ENCODE data around the gene ARL14EPL. TPM values are rescaled to one million over a fixed set of nuclear protein-coding genes. Genes with fewer than 3 reads are reported as not detected.

Gene ARL14EPL
- polyA plus RNA-seq (2013): 0.03 TPM

GRCh38 chr5:116032094-116032517 lies at the start of gene ARL14EPL:
TSS of gene ARL14EPL (plus strand) at chr5:116032472. CDS start at chr5:116051466, 18,994 bp downstream.
- POLR2A ChIA-PET: no interaction called here
- CTCF ChIA-PET: no interaction called here
- Histone ChIP-seq H3K27me3 (replicated peaks in 2 of 5; ENCODE audit: control insufficient read depth in 4 of 5, insufficient read depth in 5 of 5, low read length in 4 of 5) (no peaks in the 10 kb centered on the region), H3K36me3 (ENCODE audit: control insufficient read depth in 4 of 4, insufficient read depth in 4 of 4, low read length in 3 of 4) (no peaks in the 10 kb centered on the region), H3K9me3 (ENCODE audit: control extremely low read depth in 1 of 5, control insufficient read depth in 4 of 5, insufficient read depth in 2 of 5, low read depth in 1 of 5, low read length in 4 of 5) (no peaks in the 10 kb centered on the region), H3K27ac (ENCODE audit: insufficient read depth in 1 of 2, low read depth in 1 of 2, low read length in 2 of 2, poor library complexity in 1 of 2, severe bottlenecking in 2 of 2) (no peak within 1 kb of the TSS), H3K4me3 (ENCODE audit: control insufficient read depth in 1 of 7, extremely low read depth in 1 of 7, insufficient read depth in 4 of 7, low read depth in 2 of 7, low read length in 6 of 7) (no peak within 1 kb of the TSS), H3K4me1 (ENCODE audit: control extremely low read depth in 1 of 4, control insufficient read depth in 4 of 4, insufficient read depth in 4 of 4, low read length in 3 of 4) (peaks cover 0 to 5% (median 2%) of the 10 kb centered on the region in 4 experiments)
- WGBS (ENCODE audit: insufficient coverage): 72% methylated on average over 6 of the region's 9 CpGs
- peak in 2 of 3 donors; percentile 48 to 71 for DNase-seq

- H3K27ac ChIP-seq (ENCODE audit: insufficient read depth in 1 of 2, low read depth in 1 of 2, low read length in 2 of 2, poor library complexity in 1 of 2, severe bottlenecking in 2 of 2): no peak overlapping the region
- ChIA-PET POLR2A (no interaction called here), CTCF (no interaction called here)
- 100% methylated on average over 1 of the region's 1 CpG for WGBS (ENCODE audit: insufficient coverage)
- H3K36me3 ChIP-seq (ENCODE audit: control insufficient read depth in 4 of 4, insufficient read depth in 4 of 4, low read length in 3 of 4): no peaks in the 10 kb centered on the region
- DNase-seq: no peak
- peaks cover 0 to 4% (median 0%) of the 10 kb centered on the region in 5 experiments for H3K27me3 ChIP-seq (replicated peaks in 2 of 5; ENCODE audit: control insufficient read depth in 4 of 5, insufficient read depth in 5 of 5, low read length in 4 of 5)
- H3K4me1 ChIP-seq (ENCODE audit: control extremely low read depth in 1 of 4, control insufficient read depth in 4 of 4, insufficient read depth in 4 of 4, low read length in 3 of 4): no peaks in the 10 kb centered on the region
- no peak overlapping the region for H3K4me3 ChIP-seq (ENCODE audit: control insufficient read depth in 1 of 7, extremely low read depth in 1 of 7, insufficient read depth in 4 of 7, low read depth in 2 of 7, low read length in 6 of 7)
- no peaks in the 10 kb centered on the region for H3K9me3 ChIP-seq (ENCODE audit: control extremely low read depth in 1 of 5, control insufficient read depth in 4 of 5, insufficient read depth in 2 of 5, low read depth in 1 of 5, low read length in 4 of 5)
These were observed 48.8 kb upstream of the ARL14EPL start for GRCh38 chr5:115983519-115983918.

DNA sequence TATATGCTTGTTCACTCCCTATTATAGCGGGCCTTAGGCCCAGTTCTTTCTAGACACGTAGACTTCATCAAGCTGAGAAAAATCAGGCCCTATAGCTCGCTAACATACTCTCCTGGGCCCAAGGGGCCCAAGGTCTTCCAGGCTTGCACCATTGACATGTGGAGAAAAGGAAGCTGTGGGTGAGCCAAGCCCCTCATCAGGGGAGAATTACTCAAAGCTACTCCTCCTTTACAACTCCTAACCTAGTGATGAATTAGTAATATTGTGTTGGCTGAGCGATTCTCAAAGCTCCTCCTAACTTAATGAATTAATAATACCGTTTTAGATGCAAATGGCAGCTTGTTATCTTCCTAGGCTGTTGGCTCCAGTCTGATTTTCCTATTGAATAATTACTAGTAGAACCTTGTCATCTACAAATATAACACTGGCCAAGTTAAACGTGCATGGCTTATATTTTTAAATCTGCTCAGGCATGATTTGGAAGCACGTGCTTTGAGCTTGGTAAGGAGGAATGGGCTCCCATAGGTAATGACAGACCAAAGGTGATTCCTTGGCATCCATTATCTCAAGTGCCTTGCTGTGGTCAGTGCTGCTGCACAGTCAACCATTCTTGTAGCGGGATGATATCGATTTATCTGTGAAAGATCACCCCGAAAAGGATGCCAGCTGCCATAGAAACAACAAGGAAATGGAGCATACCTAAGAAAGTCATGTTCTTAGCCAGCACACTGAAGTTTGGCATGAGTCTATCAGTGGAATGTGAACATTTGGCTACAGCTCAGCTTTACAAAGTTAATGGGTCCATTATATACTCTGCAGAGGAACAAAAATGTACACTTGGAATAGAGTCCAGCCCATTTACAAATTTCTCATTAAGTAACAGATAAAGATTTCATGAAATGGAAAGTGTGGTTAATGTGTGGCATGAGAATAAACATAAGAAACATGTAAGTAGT lies 46.2 kb upstream of the ARL14EPL start:
- Histone ChIP-seq H3K36me3 (ENCODE audit: control insufficient read depth in 4 of 4, insufficient read depth in 4 of 4, low read length in 3 of 4) (no peaks in the 10 kb centered on the region), H3K4me1 (ENCODE audit: control extremely low read depth in 1 of 4, control insufficient read depth in 4 of 4, insufficient read depth in 4 of 4, low read length in 3 of 4) (no peaks in the 10 kb centered on the region), H3K9me3 (ENCODE audit: control extremely low read depth in 1 of 5, control insufficient read depth in 4 of 5, insufficient read depth in 2 of 5, low read depth in 1 of 5, low read length in 4 of 5) (no peaks in the 10 kb centered on the region), H3K4me3 (ENCODE audit: control insufficient read depth in 1 of 7, extremely low read depth in 1 of 7, insufficient read depth in 4 of 7, low read depth in 2 of 7, low read length in 6 of 7) (no peak overlapping the region), H3K27ac (ENCODE audit: insufficient read depth in 1 of 2, low read depth in 1 of 2, low read length in 2 of 2, poor library complexity in 1 of 2, severe bottlenecking in 2 of 2) (no peak overlapping the region), H3K27me3 (replicated peaks in 2 of 5; ENCODE audit: control insufficient read depth in 4 of 5, insufficient read depth in 5 of 5, low read length in 4 of 5) (peaks cover 0 to 3% (median 0%) of the 10 kb centered on the region in 5 experiments)
- ChIA-PET POLR2A (no interaction called here), CTCF (interaction anchor here (1.1 kb wide), 1 partner anchor 15 kb away, joined by 3 read pairs; no protein-coding TSS in a partner anchor)
- DNase-seq: no peak
- WGBS (ENCODE audit: insufficient coverage): 97% methylated on average over 8 of the region's 10 CpGs

DNA sequence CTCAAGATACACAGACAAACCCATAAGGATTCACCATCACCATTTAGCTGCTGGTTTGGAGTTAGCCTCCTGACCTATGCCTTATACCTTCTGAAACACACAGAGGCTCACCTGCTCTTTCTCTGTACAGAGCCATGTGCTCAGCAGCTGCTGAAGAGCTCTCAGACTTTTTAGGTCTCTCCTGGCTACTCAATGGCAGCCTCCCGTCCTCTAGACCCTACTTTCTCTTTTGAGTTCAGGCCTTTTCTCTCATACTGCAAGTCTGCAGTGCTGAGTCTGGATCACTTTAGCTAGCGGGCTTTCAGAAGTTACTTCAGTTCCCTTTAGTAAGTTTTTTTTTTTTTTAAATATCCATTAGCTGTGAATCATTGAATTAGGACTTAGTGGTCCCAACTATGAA lies 44.3 kb upstream of the ARL14EPL start:
- Histone ChIP-seq H3K9me3 (ENCODE audit: control extremely low read depth in 1 of 5, control insufficient read depth in 4 of 5, insufficient read depth in 2 of 5, low read depth in 1 of 5, low read length in 4 of 5) (no peaks in the 10 kb centered on the region), H3K4me3 (ENCODE audit: control insufficient read depth in 1 of 7, extremely low read depth in 1 of 7, insufficient read depth in 4 of 7, low read depth in 2 of 7, low read length in 6 of 7) (no peak overlapping the region), H3K36me3 (ENCODE audit: control insufficient read depth in 4 of 4, insufficient read depth in 4 of 4, low read length in 3 of 4) (no peaks in the 10 kb centered on the region), H3K27me3 (replicated peaks in 2 of 5; ENCODE audit: control insufficient read depth in 4 of 5, insufficient read depth in 5 of 5, low read length in 4 of 5) (no peaks in the 10 kb centered on the region), H3K27ac (ENCODE audit: insufficient read depth in 1 of 2, low read depth in 1 of 2, low read length in 2 of 2, poor library complexity in 1 of 2, severe bottlenecking in 2 of 2) (no peak overlapping the region), H3K4me1 (ENCODE audit: control extremely low read depth in 1 of 4, control insufficient read depth in 4 of 4, insufficient read depth in 4 of 4, low read length in 3 of 4) (no peaks in the 10 kb centered on the region)
- 100% methylated on average over 1 of the region's 2 CpGs for WGBS (ENCODE audit: insufficient coverage)
- ChIA-PET CTCF (no interaction called here), POLR2A (no interaction called here)
- no peak for DNase-seq

DNA sequence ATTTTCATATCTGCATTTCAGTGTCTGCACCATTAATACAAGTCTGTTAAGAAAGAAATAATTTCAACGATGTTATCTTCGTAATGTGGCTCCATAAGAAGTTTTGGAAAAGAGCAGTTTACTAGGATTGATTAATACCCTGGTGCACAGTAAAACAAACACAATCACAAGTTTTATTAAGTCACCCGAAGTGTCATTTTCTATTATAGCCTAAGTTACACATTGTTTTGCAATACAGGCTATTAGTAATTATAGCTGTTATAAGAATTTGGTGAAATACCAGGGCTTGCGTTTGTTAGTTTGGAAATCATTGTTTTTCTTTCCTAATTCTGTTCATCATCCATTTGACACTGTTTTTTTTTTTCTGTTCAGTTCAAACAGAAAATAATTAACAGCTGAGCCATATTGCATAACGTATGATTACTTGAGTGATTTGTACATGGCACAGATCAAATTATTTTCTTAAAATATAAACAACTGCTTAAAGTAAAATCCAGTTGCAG lies 39.4 kb upstream of the ARL14EPL start:
- Histone ChIP-seq H3K4me3 (ENCODE audit: control insufficient read depth in 1 of 7, extremely low read depth in 1 of 7, insufficient read depth in 4 of 7, low read depth in 2 of 7, low read length in 6 of 7) (no peak overlapping the region), H3K27ac (ENCODE audit: insufficient read depth in 1 of 2, low read depth in 1 of 2, low read length in 2 of 2, poor library complexity in 1 of 2, severe bottlenecking in 2 of 2) (no peak overlapping the region), H3K36me3 (ENCODE audit: control insufficient read depth in 4 of 4, insufficient read depth in 4 of 4, low read length in 3 of 4) (no peaks in the 10 kb centered on the region), H3K9me3 (ENCODE audit: control extremely low read depth in 1 of 5, control insufficient read depth in 4 of 5, insufficient read depth in 2 of 5, low read depth in 1 of 5, low read length in 4 of 5) (no peaks in the 10 kb centered on the region), H3K4me1 (ENCODE audit: control extremely low read depth in 1 of 4, control insufficient read depth in 4 of 4, insufficient read depth in 4 of 4, low read length in 3 of 4) (no peaks in the 10 kb centered on the region), H3K27me3 (replicated peaks in 2 of 5; ENCODE audit: control insufficient read depth in 4 of 5, insufficient read depth in 5 of 5, low read length in 4 of 5) (peaks cover 0 to 2% (median 0%) of the 10 kb centered on the region in 5 experiments)
- no peak for DNase-seq
- ChIA-PET POLR2A (no interaction called here), CTCF (no interaction called here)
- no CpG with 5 or more reads among the region's 5 CpGs for WGBS (ENCODE audit: insufficient coverage)

GRCh38 chr5:115995351-115995750 lies 36.9 kb upstream of the ARL14EPL start:
- Histone ChIP-seq H3K9me3 (ENCODE audit: control extremely low read depth in 1 of 5, control insufficient read depth in 4 of 5, insufficient read depth in 2 of 5, low read depth in 1 of 5, low read length in 4 of 5) (no peaks in the 10 kb centered on the region), H3K4me3 (ENCODE audit: control insufficient read depth in 1 of 7, extremely low read depth in 1 of 7, insufficient read depth in 4 of 7, low read depth in 2 of 7, low read length in 6 of 7) (no peak overlapping the region), H3K27ac (ENCODE audit: insufficient read depth in 1 of 2, low read depth in 1 of 2, low read length in 2 of 2, poor library complexity in 1 of 2, severe bottlenecking in 2 of 2) (no peak overlapping the region), H3K4me1 (ENCODE audit: control extremely low read depth in 1 of 4, control insufficient read depth in 4 of 4, insufficient read depth in 4 of 4, low read length in 3 of 4) (peaks cover 0 to 4% (median 0%) of the 10 kb centered on the region in 4 experiments), H3K36me3 (ENCODE audit: control insufficient read depth in 4 of 4, insufficient read depth in 4 of 4, low read length in 3 of 4) (no peaks in the 10 kb centered on the region), H3K27me3 (replicated peaks in 2 of 5; ENCODE audit: control insufficient read depth in 4 of 5, insufficient read depth in 5 of 5, low read length in 4 of 5) (peaks cover 0 to 2% (median 0%) of the 10 kb centered on the region in 5 experiments)
- 100% methylated on average over 4 of the region's 6 CpGs for WGBS (ENCODE audit: insufficient coverage)
- ChIA-PET POLR2A (no interaction called here), CTCF (no interaction called here)
- DNase-seq: no peak
